Smooth muscle cell (in vitro differentiated cells): Measurements from ENCODE around the gene TMEM45A. TPM values are rescaled to one million over a fixed set of nuclear protein-coding genes. Genes with fewer than 3 reads are reported as not detected.
"Not testable (repeated sequence)": the region's sequence is repeated elsewhere in the genome, so short reads cannot be mapped to it uniquely, and the experiment has no call there.

Source experiments
- DNase-seq: peaks from one replicate; lab custom pipeline; 2025; ENCODE audit not compliant: unreplicated experiment; lab: John Stamatoyannopoulos, UW
- H2AFZ ChIP-seq: fragments of 200-600 bp; sonication (generic); 2 replicates; pipeline ENCODE4 v1.6.0; 2016; ENCODE audit warnings: antibody characterized with exemption, low read depth, mild to moderate bottlenecking
- H3F3A ChIP-seq: fragments of 200-600 bp; sonication (generic); 2 replicates; pipeline ENCODE4 v1.6.0; 2017; ENCODE audit warnings: antibody characterized with exemption, low read depth
- H3K27ac ChIP-seq: fragments of 200-600 bp; sonication (generic); 2 replicates; pipeline ENCODE4 v1.5.1; 2016; ENCODE audit warnings: low read depth, mild to moderate bottlenecking
- H3K27me3 ChIP-seq: fragments of 200-600 bp; sonication (generic); 2 replicates; pipeline ENCODE4 v1.6.1; 2016; ENCODE audit warnings: low read depth, mild to moderate bottlenecking
- H3K36me3 ChIP-seq: fragments of 200-600 bp; sonication (generic); 2 replicates; pipeline ENCODE4 v1.5.1; 2016; ENCODE audit warnings: low read depth
- H3K4me1 ChIP-seq: fragments of 200-600 bp; sonication (generic); 2 replicates; pipeline ENCODE4 v1.5.1; 2016; ENCODE audit warnings: low read depth
- H3K4me2 ChIP-seq: fragments of 200-600 bp; sonication (generic); 2 replicates; pipeline ENCODE4 v1.6.0; 2016; ENCODE audit warnings: mild to moderate bottlenecking
- H3K4me3 ChIP-seq: fragments of 200-600 bp; sonication (generic); 2 replicates; pipeline ENCODE4 v1.5.1; 2016; ENCODE audit warnings: mild to moderate bottlenecking
- H3K79me2 ChIP-seq: fragments of 200-600 bp; sonication (generic); 2 replicates; pipeline ENCODE4 v1.6.0; 2016; ENCODE audit warnings: low read depth, mild to moderate bottlenecking
- H3K9ac ChIP-seq: fragments of 200-600 bp; sonication (generic); 2 replicates; pipeline ENCODE4 v1.6.0; 2016; ENCODE audit warnings: low read depth
- H3K9me3 ChIP-seq: fragments of 200-600 bp; sonication (generic); replicated peaks from 2 replicates; pipeline ENCODE4 v1.5.1; 2016; ENCODE audit warnings: low read depth
- H4K20me1 ChIP-seq: fragments of 200-600 bp; sonication (generic); 2 replicates; pipeline ENCODE4 v1.6.0; 2016; ENCODE audit warnings: low read depth
- WGBS: methylation state at CpG from one replicate; pipeline ENCODE4 v1.1.7; 2016; ENCODE audit warnings: low lambda C conversion rate; 5-methylcytosine and 5-hydroxymethylcytosine counted together
- polyA plus RNA-seq: library from polyadenylated mRNA; unstranded; fragments of >200 nt; fragmentation: Nextera tagmentation; extraction: Ambion mirVana; gene quantifications from 2 replicates; pipeline ENCODE4 v1.2.1, GENCODE V29; 2016
- total RNA-seq: library from RNA; depleted of rRNA; stranded (reverse); fragments of >200 nt; gene quantifications from 2 replicates; pipeline ENCODE4 v1.2.3, GENCODE V29; 2014
- TF ChIP-seq, protein P1 (sequence below): fragments of 200-600 bp; sonication (generic); IDR thresholded peaks from 2 replicates; pipeline ENCODE4 v1.5.1; 2017; ENCODE audit warnings: borderline replicate concordance, mild to moderate bottlenecking, antibody characterized with exemption; ENCODE audit not compliant: insufficient read depth, poor library complexity, severe bottlenecking

TMEM45A gene
- total and polyA plus RNA-seq, 2 experiments from 2014 or later = 209 to 280 TPM

- Histone ChIP-seq H4K20me1 (no peaks in the 10 kb centered on the region), H3K27me3 (no peaks in the 10 kb centered on the region), H3K4me2 (no peak overlapping the region), H3K36me3 (peaks cover 32% of the 10 kb centered on the region), H3K9me3 (peaks cover 7% of the 10 kb centered on the region), H2AFZ (no peak overlapping the region), H3K79me2 (peaks cover 99% of the 10 kb centered on the region), H3K27ac (no peak overlapping the region), H3K4me1 (peaks cover 5% of the 10 kb centered on the region), H3F3A (no peaks in the 10 kb centered on the region), H3K9ac (no peak overlapping the region), H3K4me3 (no peak overlapping the region)
- WGBS = 100% methylated on average over 1 of the region's 1 CpG
- TF ChIP-seq, protein P1, sequence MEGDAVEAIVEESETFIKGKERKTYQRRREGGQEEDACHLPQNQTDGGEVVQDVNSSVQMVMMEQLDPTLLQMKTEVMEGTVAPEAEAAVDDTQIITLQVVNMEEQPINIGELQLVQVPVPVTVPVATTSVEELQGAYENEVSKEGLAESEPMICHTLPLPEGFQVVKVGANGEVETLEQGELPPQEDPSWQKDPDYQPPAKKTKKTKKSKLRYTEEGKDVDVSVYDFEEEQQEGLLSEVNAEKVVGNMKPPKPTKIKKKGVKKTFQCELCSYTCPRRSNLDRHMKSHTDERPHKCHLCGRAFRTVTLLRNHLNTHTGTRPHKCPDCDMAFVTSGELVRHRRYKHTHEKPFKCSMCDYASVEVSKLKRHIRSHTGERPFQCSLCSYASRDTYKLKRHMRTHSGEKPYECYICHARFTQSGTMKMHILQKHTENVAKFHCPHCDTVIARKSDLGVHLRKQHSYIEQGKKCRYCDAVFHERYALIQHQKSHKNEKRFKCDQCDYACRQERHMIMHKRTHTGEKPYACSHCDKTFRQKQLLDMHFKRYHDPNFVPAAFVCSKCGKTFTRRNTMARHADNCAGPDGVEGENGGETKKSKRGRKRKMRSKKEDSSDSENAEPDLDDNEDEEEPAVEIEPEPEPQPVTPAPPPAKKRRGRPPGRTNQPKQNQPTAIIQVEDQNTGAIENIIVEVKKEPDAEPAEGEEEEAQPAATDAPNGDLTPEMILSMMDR = no peak
- DNase-seq = no peak
These were observed 11.0 kb downstream of the TMEM45A start for GRCh38 chr3:100503448-100503847.

DNA sequence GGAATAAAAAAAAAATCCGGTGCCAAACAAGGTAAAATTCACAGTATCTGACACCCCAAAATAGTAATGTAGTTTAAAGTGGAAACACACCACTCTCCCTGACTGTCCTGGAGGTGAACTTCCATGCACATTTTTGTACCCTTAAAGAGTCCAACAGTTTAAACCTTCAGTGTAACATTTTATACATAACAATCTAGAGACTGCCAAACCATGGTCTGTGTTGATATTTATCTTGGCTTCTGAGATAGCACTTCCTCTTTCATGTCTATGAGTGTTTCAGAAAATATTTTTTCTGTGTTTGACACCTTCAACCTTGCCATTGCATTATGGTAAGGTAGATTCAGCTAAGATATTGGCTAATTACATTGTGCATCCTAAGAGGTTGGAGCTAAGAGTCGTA is 13.9 kb downstream of the TMEM45A start:
- WGBS = 96% methylated on average over 2 of the region's 2 CpGs
- Histone ChIP-seq H3K4me2 (no peak overlapping the region), H3F3A (no peaks in the 10 kb centered on the region), H3K79me2 (peaks cover 79% of the 10 kb centered on the region), H3K27ac (no peak overlapping the region), H3K27me3 (no peaks in the 10 kb centered on the region), H3K4me1 (no peaks in the 10 kb centered on the region), H4K20me1 (no peaks in the 10 kb centered on the region), H3K4me3 (no peak overlapping the region), H3K9me3 (peaks cover 8% of the 10 kb centered on the region), H2AFZ (no peak overlapping the region), H3K36me3 (peaks cover 38% of the 10 kb centered on the region), H3K9ac (no peak overlapping the region)
- TF ChIP-seq, protein P1 = no peak
- DNase-seq = no peak

DNA sequence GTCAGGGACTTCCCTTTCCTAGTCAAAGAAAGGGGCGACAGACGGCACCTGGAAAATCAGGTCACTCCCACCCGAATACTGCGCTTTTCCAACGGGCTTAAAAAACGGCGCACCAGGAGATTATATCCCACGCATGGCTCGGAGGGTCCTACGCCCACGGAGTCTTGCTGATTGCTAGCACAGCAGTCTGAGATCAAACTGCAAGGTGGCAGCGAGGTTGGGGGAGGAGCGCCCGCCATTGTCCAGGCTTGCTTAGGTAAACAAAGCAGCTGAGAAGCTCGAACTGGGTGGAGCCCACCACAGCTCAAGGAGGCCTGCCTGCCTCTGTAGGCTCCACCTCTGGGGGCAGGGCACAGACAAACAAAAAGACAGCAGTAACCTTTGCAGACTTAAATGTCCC is 17.4 kb downstream of the TMEM45A start:
- not testable (repeated sequence) for DNase-seq, H3F3A ChIP-seq, H3K4me3 ChIP-seq, H2AFZ ChIP-seq, H4K20me1 ChIP-seq, H3K4me2 ChIP-seq, H3K27ac ChIP-seq, H3K27me3 ChIP-seq, H3K9ac ChIP-seq, H3K4me1 ChIP-seq, H3K9me3 ChIP-seq
- Histone ChIP-seq H3K36me3 (peaks cover 36% of the 10 kb centered on the region), H3K79me2 (peaks cover 44% of the 10 kb centered on the region)
- WGBS = 95% methylated on average over 15 of the region's 15 CpGs

GRCh38 chr3:100516232-100516631 is 23.8 kb downstream of the TMEM45A start:
- no peaks in the 10 kb centered on the region for H3K4me1 ChIP-seq
- peaks cover 15% of the 10 kb centered on the region for H3F3A ChIP-seq
- H3K4me3 ChIP-seq = no peak overlapping the region
- peak overlapping the region; percentile 36 for H3K27ac ChIP-seq
- TF ChIP-seq, protein P1 = no peak
- peaks cover 3% of the 10 kb centered on the region for H4K20me1 ChIP-seq
- no peak overlapping the region for H3K9ac ChIP-seq
- WGBS = 95% methylated on average over 2 of the region's 2 CpGs
- H3K79me2 ChIP-seq = peaks cover 28% of the 10 kb centered on the region
- no peak overlapping the region for H2AFZ ChIP-seq
- DNase-seq = no peak
- H3K36me3 ChIP-seq = no peaks in the 10 kb centered on the region
- H3K9me3 ChIP-seq = no peaks in the 10 kb centered on the region
- peak overlapping the region; percentile 8 for H3K4me2 ChIP-seq
- no peaks in the 10 kb centered on the region for H3K27me3 ChIP-seq
